Measurements from ENCODE around the gene CNTN5.
A peak's percentile ranks its signal among the peaks of the same experiment; 100 is the strongest.

The CNTN5 gene

DNA sequence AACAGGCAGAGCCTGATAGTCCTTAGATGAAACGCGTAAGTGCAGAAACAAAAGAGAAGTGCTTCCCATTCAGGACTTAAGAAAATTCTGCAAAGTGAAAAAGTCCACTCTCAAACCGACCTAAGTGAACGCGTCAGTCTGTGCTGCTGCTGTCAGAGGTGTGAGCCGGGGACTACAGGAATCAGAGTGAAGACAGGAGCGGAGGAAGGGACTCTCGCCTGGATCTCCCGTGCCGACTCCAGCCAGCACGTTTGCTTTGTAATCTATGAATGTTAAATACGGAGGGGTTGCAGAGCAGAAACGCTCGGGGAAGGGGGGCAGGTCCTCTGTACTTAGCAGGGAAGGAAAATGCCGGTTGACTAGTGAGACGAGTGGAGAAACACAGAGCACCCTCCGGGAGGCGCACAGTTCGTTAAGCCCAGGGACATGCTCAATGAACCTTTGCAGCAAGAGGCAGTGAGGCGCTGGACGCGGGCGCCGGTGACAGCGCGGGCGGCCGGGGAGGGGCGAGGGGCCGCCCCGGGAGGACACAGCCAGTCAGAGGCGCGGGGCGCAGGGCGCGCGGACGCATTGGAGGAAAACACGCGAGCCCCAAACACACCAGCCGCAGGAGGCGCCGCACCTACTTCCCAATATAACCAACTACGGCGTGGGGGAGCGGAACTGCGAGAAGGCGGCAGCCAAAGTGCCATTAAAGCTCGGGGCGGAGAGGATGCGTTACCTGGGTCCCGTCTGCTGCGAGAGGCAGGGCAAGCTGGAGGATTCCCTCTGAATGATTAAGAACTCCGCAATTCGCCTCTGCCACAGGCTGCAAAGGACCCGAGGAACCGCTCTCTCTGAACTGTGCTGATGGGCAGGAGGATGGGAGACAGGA, at the start of gene CNTN5:
Gene CNTN5, plus strand, starts transcription at position 598 of the 874 bp plus-strand sequence.
- FAIRE-seq (no peak), DNase-seq (ENCODE audit: insufficient read length, low spot score) (no peak)
- TF ChIP-seq, protein P1, sequence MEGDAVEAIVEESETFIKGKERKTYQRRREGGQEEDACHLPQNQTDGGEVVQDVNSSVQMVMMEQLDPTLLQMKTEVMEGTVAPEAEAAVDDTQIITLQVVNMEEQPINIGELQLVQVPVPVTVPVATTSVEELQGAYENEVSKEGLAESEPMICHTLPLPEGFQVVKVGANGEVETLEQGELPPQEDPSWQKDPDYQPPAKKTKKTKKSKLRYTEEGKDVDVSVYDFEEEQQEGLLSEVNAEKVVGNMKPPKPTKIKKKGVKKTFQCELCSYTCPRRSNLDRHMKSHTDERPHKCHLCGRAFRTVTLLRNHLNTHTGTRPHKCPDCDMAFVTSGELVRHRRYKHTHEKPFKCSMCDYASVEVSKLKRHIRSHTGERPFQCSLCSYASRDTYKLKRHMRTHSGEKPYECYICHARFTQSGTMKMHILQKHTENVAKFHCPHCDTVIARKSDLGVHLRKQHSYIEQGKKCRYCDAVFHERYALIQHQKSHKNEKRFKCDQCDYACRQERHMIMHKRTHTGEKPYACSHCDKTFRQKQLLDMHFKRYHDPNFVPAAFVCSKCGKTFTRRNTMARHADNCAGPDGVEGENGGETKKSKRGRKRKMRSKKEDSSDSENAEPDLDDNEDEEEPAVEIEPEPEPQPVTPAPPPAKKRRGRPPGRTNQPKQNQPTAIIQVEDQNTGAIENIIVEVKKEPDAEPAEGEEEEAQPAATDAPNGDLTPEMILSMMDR (IDR thresholded peaks at IDR 0.05; ENCODE audit: insufficient read depth, missing control alignments), result no peak

DNA sequence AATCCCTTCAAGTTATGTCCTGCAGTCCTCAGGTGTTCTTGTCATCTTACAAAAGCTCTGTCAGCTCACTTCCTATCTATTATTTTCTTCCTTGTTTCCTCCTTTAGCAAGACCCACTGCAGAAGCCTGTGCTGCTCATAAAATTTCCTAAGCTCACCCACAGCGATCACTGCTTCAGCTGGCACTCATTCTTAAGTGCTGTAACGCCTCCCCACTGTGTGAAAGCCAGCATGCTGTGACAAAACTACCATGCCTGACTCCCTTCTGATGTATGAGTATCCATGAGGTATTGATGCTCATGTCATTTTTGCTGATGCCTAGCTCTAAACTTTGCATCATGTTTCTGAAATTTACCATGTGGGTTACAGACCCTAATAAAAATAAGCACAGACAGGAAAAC, 41.5 kb upstream of the CNTN5 start:
- FAIRE-seq (no peak), DNase-seq (ENCODE audit: insufficient read length, low spot score) (no peak)
- TF ChIP-seq, protein P1 (IDR thresholded peaks at IDR 0.05; ENCODE audit: insufficient read depth, missing control alignments), result no peak

DNA sequence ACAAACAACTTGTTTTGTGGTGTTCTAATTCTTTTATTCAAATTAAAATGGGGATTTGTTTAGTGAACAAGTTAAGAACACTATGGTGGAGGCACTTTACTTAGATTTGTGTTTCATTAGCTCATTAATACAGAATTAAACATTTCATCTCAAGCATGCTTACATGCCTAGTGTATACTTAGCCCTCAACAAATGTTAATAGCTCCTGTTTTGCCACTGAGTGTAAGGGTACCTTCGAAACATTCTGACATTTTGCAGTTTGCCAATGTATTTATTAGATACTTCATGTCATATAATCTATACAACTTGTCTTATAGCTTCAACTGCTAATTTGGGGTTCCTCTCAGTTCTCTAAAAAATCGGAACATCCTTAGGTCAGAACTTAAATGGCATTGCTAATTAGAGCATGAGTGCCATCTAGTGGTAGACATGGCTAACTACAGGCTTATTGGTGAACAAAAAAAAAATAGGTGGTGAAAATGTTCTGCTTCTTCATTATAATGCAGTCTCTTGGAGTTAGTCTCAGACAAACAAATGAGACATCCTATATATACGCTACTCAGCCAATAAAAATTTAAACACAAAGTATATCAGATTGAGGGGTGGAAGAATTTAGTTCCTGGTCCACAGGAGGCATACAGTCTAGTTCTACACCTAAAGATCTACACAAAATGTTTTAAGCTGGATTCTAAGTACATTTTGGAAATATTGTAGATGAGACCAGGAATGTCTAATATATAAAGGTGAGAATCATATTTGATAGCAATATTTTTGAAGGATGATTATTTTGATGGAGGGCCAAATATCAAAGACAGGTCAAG, 4.9 kb upstream of the CNTN5 start:
- peak; percentile 97 for FAIRE-seq
- TF ChIP-seq, protein P1 (IDR thresholded peaks at IDR 0.05; ENCODE audit: insufficient read depth, missing control alignments), result peak; percentile 86

DNA sequence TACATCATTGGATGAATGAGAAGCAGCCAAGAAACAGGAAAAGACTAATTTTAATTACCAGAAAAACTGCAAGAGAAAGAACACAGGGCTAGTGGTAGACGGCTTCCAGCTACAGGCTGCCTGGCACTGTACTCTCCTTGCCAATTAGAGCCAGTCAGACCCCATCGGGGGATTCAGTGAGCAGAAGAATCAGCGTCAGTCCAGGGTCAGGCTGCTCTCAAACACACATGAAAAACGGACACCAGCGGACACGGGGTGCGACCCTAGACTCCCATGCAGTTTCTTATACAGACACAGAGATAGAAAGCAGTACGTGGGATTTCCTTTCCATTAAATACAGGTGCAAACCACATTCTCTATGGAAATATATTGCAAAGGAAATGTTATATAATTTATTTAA, 1.1 kb upstream of the CNTN5 start:
- DNase-seq (ENCODE audit: insufficient read length, low spot score), result no peak
- no peak for FAIRE-seq
- TF ChIP-seq, protein P1 (IDR thresholded peaks at IDR 0.05; ENCODE audit: insufficient read depth, missing control alignments), result no peak

More for the DNA sequence above, 4.9 kb upstream of the CNTN5 start:
- no peak for DNase-seq (ENCODE audit: insufficient read length, low spot score)

DNA sequence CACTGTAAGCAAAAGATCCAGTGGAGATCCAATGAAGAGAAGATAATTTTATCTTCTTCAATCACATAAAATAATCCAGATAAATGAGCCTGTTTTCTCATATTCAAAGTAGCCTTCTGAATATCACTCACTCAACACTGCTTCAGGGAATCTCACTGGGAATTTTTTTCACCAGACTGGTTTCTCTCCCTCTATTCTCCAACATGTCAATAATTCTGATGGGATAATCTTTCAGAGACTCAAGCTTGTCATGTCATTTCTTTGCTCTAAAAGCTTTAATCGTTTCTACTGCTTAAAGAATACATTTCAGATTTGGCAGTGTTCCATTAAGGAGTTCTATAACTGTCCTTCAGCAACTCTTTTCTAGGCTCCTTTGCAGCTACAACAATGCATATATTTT, 16.3 kb downstream of the CNTN5 start:
- FAIRE-seq (no peak), DNase-seq (ENCODE audit: insufficient read length, low spot score) (no peak)
- TF ChIP-seq, protein P1 (IDR thresholded peaks at IDR 0.05; ENCODE audit: insufficient read depth, missing control alignments), result no peak

DNA sequence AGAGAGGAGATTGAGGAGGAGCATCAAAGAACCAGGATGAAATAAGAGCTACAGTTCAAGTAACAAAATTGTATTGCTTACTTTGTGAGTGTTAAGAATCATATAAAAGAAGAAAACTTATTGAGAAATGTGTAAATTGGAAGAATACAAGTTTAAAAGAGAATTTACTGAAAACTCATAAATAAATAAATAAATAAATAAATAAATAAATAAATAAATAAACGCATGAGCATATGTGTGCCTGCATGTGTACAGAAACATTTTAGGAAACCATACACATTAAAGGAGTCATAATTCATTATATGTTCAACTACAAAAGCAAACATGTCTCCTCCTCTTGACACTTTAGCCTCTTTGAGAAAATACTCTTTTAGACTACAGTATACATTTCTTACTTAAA, 42.6 kb downstream of the CNTN5 start:
- TF ChIP-seq, protein P1 (IDR thresholded peaks at IDR 0.05; ENCODE audit: insufficient read depth, missing control alignments), result no peak
- FAIRE-seq, result no peak
- no peak for DNase-seq (ENCODE audit: insufficient read length, low spot score)
